ENCODE results near the gene MS4A4A.
"Not testable (repeated sequence)": the region's sequence is repeated elsewhere in the genome, so short reads cannot be mapped to it uniquely, and the experiment has no call there.

The MS4A4A gene

DNA sequence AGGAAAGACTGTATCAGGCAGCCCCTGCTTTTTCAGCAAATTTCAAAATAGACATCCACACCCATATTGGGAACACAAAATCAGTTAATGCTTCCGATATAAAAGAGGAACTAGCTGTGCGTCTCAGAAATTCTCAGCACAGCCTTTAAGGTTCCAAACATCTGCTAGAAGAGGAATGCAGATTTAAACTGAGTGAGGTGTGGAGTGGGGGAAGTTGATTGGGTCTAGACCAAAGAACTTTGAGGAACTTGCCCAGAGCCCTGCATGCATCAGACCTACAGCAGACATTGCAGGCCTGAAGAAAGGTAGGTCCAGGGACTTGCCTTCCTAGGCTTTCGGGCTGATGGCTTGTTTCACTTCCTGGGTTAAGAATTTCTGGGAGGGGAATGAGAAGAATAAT lies at the start of gene MS4A4A:
MS4A4A (plus strand) TSS at position 255 of the 400 bp plus-strand sequence; CDS start at position 265, 10 bp downstream.
- peak; percentile 78 for DNase-seq (ENCODE audit: low spot score)

DNA sequence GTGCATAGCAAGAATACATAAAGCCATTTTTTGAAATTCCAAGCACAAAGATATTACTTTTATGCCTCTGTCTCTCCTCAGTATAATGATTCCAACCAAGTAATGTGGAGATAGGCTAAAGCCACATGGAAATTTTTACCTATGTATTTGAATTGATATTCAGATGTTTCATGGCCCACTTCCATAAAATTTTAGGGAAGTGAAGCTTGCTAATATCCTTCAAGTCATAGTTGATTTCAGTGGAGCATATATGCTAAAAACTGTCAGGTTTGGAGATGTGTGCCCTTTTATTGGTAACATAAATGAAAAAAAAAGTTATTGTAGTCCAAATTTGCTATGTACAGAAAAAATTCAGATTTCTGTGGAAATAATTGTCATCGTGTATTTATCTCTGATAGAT lies 49.8 kb upstream of the MS4A4A start:
- DNase-seq (ENCODE audit: low spot score): no peak

DNA sequence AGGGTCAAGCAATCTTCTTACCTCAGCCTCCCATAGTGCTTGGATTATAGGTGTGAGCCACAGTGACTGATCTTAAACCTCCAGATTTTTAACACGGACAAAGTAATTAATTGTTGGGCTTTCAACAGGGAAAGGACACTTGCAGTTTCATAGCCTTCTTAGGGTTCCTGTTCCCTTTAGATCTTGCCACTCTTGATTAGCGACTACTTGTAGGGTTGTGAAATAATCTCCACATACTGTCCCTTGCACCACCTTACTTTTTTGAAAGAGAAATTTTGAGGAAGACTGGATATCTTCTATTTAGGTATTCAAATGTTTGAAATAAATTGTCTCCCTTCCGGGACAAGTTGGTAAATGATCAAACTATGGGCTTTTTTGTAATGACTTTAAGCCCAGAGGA lies 45.1 kb upstream of the MS4A4A start:
- DNase-seq (ENCODE audit: low spot score): no peak

GRCh38 chr11:60240662-60241061 lies 39.8 kb upstream of the MS4A4A start:
- DNase-seq (ENCODE audit: low spot score): no peak

GRCh38 chr11:60241786-60242185 lies 38.7 kb upstream of the MS4A4A start:
- DNase-seq (ENCODE audit: low spot score): no peak

- DNase-seq (ENCODE audit: low spot score): no peak
These were observed 37.7 kb upstream of the MS4A4A start, which contains the start of gene MS4A4E for GRCh38 chr11:60242740-60243239. Gene MS4A4E (minus strand): TSS chr11:60243137. CDS start chr11:60230055, 13,082 bp downstream.

GRCh38 chr11:60251485-60252212 lies 28.8 kb upstream of the MS4A4A start:
- DNase-seq (ENCODE audit: low spot score): peak; percentile 63

DNA sequence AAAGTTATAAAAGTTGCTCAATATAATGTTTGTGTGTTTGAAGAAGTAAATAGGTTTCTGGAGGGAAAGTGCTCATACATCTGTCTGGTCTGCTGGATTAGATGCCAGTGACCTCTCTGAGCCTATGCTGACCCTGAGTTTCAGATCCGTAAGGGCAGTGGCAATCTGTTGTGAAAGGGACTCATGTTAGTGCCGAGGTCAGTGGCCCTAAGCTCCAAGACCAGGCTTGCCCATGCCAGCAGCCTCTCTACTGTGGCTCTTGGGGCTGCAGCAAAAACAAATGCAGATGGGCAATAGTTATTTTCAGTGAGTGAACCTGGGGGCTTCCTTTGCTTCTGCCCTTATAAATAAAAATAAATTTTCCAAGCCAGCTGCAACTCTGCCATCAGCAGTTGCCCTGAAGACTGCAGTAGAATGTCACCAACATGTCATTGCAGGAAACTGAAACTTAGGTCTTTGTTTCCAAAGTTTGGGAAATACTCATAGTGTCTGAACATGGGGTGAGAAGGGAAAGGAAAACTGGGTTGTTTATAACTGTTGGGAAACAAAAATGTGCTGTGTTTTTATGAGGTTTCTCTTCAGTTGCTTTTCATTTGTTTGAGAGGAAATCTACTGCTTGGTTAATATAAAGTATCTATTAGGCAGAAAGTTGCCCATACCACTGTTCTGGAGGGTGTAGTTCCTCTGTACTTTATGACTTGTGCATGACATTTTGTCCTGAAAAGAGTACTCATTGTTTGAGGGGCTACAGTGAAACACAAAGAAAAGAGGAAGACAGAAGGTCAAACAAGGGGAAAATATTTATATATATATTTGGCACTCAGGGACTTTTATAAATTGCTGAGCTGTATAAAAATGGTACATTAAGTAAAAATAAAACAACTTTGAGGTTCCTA lies 28.0 kb upstream of the MS4A4A start:
- DNase-seq (ENCODE audit: low spot score): no peak

DNA sequence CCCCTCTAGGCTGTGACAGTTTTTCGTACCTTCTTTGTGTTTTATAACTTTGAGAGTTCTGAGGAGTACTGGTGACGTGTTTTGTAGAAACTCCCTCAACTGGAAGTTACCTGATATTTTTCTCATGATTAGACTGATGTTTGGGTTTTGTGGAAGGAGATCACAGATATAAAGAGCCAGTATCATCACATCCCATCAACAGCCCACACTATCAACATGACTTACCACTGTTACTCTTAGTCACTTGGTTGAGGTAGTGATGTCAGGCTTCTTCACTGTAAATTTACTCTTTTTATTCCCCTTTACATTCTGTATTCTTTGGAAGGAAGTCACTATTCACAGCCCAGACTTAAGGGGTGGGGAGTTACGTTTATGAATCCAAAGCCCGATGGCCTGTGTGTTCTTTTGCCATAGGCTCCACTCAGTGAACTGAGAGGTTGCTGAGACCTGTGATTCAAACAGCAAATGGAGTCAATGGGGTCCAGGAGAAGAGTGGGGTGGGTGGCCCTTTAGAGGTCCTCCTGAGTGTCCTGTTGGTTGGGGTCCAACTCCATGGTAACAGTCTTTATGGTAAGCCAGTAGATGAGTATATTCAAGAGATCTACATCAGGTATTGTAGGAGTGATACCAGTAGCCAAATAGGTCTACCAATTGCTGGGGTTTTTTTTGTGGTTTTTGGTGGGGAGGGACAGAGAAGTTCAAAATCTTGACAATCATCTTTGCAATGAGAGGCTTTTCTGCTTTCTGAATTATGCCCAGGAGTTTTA lies 22.3 kb upstream of the MS4A4A start:
- DNase-seq (ENCODE audit: low spot score): no peak

- no peak for DNase-seq (ENCODE audit: low spot score)
These were observed 19.5 kb upstream of the MS4A4A start for GRCh38 chr11:60261014-60261413.

DNA sequence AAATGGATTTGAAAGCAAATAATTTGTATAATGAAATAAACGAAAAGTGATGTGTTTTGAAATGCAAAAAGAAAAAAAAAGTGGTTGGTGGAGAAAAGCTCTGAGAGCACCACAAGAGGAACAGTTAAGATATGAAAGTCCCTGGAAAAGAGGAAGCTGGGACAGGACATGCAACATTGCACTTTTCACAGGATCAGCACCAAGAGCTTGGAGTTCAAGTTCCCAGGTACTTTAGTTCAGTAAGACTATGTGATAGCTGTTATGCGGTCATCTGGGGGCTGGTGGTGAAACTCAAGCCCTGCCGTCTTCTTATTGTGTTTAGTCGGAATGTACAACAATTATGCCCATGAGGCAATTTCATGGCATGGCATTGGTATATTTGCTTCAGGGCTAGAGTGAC lies 17.1 kb upstream of the MS4A4A start:
- DNase-seq (ENCODE audit: low spot score): peak; percentile 54

DNA sequence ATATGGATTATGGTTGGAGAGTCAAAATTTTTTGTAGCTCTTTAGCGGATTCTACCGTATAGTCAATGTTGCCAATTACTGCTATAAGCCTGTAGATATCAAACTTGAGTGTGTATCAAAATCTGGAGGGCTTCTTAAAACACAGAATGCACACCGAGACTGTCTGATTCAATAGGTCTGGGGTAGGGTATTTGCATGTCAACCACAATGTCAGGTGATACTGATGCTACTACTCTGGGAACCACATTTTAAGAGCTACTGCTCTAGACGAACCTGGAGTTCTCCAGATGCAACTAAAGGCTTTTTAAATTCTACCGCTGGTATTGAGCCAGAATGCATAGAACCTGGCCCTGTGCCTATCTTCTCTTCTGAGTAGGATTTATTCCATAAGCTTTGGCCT lies 15.8 kb upstream of the MS4A4A start:
- DNase-seq (ENCODE audit: low spot score): no peak

DNA sequence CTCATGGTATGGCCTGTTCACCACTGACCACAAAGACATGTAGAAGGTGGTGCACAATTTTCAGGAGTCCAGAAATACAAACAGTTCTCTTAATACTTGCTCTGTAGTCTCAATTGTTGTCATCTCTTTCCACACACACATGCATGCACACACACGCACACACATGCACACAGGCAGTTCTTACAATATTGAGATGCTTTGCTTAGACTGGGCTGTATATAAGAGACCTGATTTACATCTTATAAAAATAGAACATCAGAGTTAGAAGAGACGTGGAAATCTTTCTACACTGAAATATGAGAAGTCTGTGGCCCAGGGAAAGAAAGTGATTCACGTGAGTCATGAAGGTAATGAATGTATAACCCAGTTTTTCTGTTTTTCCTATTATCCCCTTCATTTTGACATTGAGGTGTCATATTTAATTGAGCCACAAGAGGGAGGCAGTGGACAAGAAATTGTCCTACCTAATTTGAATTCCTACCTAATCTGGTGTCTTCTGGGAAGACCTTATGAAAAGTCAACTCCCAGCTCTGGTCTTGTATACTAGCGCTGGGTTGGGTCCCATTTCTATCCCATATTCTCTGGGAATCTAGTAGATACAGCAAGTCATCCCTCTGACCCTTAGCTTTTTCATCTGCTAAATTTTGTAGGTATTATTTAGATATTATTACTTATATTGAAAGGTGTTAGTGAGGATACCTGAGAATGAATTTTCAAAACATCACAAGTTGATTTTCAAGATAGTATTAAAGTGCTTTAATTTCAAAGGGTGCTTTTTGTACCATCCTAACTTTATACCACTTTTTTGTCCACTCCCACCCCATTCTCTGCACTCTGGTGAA lies 14.9 kb upstream of the MS4A4A start:
- DNase-seq (ENCODE audit: low spot score): peak; percentile 59

DNA sequence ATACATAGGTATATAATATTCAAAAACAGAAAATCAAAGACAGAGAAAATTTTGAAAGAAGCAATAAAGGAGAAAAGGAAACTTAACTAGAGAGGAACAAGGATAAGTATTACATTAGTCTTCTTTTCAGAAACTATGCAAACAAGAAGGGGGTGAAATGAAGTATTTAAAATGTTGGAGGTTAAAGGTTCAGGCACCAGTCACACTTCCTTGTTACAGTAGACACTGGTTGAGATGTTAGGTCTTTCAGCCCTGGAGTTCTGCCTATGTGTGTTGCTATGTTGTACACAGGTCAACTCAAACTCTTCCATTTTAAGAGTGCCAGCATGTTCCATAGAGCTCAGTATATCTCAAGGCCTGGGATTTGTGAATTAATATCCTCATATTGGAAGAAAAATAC lies 6.0 kb upstream of the MS4A4A start:
- DNase-seq (ENCODE audit: low spot score): no peak

- DNase-seq (ENCODE audit: low spot score): peak; percentile 37
These were observed 1.0 kb downstream of the MS4A4A start for GRCh38 chr11:60281485-60281884.

DNA sequence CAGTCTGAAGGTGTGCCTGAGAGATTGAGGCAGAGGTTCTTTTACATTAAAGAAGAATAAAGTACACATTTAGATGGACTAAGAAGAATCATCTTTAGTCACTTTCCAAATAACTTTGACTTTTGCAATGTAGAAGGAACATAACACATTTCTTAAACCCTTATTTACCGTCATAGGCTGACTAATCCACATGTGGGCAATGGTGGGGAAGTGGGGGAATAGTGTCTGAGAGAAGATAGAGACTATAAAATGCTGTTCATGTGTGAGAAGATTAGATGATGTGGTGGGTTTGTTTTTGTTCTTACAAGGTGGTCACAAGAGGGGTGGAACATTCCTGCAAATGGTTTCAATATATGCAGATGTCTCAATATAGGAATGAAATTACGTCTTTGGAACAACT lies 1.8 kb downstream of the MS4A4A start:
- DNase-seq (ENCODE audit: low spot score): no peak

DNA sequence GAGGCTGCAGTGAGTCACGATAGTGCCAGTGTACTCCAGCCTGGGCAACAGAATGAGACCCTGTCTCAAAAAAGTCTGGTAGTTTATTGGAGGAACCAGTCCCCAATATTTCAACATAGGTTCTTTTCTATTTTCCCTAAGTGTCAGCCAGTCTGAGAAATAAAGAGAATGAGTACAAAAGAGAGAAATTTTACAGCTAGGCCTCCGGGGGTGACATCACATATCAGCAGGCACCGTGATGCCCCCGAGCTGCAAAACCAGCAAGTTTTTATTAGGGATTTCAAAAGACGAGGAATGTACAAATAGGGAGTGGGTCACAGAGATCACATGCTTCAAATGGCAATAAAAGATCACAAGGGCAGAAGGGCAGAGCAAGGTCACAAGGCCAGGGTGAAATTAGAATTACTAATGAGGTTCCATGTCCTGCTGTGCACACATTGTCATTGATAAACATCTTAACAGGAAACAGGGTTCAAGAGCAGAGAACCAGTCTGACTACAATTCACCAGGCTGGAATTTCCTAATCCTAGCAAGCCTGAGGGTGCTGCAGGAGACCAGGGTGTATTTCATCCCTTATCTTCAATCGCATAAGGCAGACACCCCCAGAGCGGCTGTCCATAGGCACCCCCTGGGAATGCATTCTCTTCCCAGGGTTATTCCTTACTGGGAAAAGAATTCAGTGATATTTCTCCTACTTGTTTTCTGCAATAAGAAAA lies 5.1 kb downstream of the MS4A4A start:
- not testable (repeated sequence) for DNase-seq (ENCODE audit: low spot score)

DNA sequence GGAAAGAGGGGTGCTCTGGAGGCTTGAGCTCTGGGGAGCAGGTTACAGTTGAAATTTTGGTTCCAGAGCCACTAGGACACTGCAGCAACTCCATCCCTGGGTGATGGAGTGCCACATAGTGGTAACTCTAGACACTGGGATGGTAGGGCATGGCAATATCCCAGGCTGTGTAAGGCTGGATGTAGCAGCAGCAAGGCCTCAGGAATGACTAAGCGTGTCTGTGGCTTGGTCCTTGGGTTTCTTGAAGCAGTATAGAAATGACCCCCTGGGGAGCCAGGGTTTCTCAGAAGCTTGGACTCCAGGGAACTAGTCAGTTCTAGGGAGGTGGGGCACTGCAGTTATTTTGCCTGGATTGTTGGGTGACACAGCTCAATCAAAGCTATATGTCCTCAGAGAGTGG lies 8.1 kb downstream of the MS4A4A start:
- DNase-seq (ENCODE audit: low spot score): no peak

DNA sequence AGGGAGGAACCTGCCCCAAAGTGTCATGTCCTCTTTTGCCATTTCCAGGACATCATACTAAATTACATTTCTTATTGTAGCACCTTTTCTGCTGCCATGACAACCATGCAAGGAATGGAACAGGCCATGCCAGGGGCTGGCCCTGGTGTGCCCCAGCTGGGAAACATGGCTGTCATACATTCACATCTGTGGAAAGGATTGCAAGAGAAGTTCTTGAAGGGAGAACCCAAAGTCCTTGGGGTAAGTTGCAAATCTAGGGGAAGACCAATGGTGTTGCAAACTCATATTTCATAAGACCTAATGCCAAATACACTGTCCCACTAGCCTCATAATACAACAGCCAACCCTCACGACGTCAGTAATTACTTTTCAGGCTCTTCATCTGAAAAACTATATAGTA lies 11.7 kb downstream of the MS4A4A start:
- DNase-seq (ENCODE audit: low spot score): no peak

GRCh38 chr11:60301178-60301577 lies 20.7 kb downstream of the MS4A4A start:
- no peak for DNase-seq (ENCODE audit: low spot score)

DNA sequence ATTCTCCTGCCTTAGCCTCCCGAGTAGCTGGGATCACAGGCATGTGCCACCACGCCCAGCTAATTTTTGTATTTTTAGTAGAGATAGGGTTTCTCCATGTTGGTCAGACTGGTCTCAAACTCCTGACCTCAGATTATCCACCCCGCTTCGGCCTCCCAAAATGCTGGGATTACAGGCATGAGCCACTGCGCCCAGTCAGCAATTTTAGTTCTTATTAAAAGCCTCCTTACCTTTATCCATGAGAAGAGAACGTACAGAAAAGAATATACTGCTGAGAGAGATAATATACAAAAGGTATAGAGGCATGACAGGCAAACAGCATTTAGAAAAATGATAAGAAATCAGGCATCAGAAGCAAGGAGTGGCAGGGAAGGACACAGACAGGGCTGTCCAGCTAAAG lies 21.4 kb downstream of the MS4A4A start:
- not testable (repeated sequence) for DNase-seq (ENCODE audit: low spot score)

Measured in pons (tissue), 1 donor.